Thyroid gland (tissue), 4 donors: ENCODE results near the gene HS6ST3. TPM values are rescaled to one million over a fixed set of nuclear protein-coding genes. Genes with fewer than 3 reads are reported as not detected.

Source experiments
- DNase-seq, 2 donors: peaks; one replicate each; pipeline ENCODE4 v3.0.0-alpha.2; 2019
- H3K27ac ChIP-seq, 3 donors: fragments of 200-600 bp; sonication (generic); 1 replicate in 2 of 3; 2 replicates in 1 of 3; pipeline ENCODE4 v1.5.1; 2016 to 2019; ENCODE audit warnings: mild to moderate bottlenecking in 1 of 3, moderate library complexity in 1 of 3
- H3K27me3 ChIP-seq: fragments of 200-600 bp; sonication (generic); one replicate; pipeline ENCODE4 v1.5.1; 2019
- H3K36me3 ChIP-seq, 2 donors: fragments of 200-600 bp; sonication (generic); one replicate each; pipeline ENCODE4 v1.5.1; 2016 to 2019
- H3K4me1 ChIP-seq, 2 donors: fragments of 200-600 bp; sonication (generic); one replicate each; pipeline ENCODE4 v1.5.1; 2017 to 2019
- H3K4me3 ChIP-seq, 3 donors: fragments of 200-600 bp; sonication (generic); replicated peaks in 1 of 3; 1 replicate in 2 of 3; 2 replicates in 1 of 3; pipeline ENCODE4 v1.5.1; 2016; ENCODE audit warnings: mild to moderate bottlenecking in 1 of 3
- H3K9me3 ChIP-seq: fragments of 200-600 bp; sonication (generic); one replicate; pipeline ENCODE4 v1.5.1; 2017
- POLR2A ChIP-seq, 2 donors: fragments of 450-650 bp; IDR thresholded peaks; one replicate each; pipeline ENCODE4 v1.6.1; 2017; ENCODE audit warnings: antibody characterized with exemption in 2 of 2, mild to moderate bottlenecking in 2 of 2, moderate library complexity in 1 of 2
- WGBS, 2 donors: methylation state at CpG; one replicate each; pipeline ENCODE4 v1.1.5; 2017; 5-methylcytosine and 5-hydroxymethylcytosine counted together
- intact Hi-C: fragments of 100-400 bp; cut with DNase I; formaldehyde crosslinking; loops from one replicate; pipeline ENCODE4 v1.15.1; 2023
- total RNA-seq, 4 donors: library from RNA; depleted of rRNA; stranded (reverse); fragments of >200 nt; gene quantifications; one replicate each; pipeline ENCODE4 v1.2.3, GENCODE V29; 2016
- TF ChIP-seq, protein P1 (sequence below), 6 experiments: fragments of 200-600 bp in 3 of 6; fragments of 450-650 bp in 3 of 6; sonication (generic) in 3 of 6; IDR thresholded peaks; one replicate each; pipeline ENCODE4 v1.5.1; 2016 to 2019; ENCODE audit warnings: antibody characterized with exemption in 6 of 6, mild to moderate bottlenecking in 2 of 6, inconsistent platforms in 1 of 6, moderate library complexity in 1 of 6

Gene HS6ST3
- total RNA-seq, 4 donors from 2014 or later, result 2.0 to 5.8 (median 5.0) TPM

DNA sequence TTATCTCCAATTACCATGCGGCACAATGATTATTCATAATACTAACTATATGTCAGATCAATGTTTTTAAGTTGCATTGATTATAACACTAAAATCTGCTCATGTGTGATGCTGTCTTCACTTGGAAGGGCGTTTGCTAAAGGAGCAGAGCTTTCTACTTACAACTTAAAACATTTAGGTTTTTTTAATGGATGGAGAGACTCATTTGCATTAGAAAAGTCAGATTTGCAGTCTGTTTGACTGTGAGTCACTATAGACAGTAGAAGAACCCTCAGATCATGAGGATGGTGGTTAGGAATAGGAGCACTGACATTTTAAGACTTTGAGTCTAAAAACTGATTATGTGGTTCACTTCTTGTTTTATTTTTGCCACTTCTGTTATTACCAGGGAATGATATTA, 364.6 kb downstream of the HS6ST3 start:
- intact Hi-C loops, result no loop called here
- no peak for DNase-seq
- Histone ChIP-seq H3K27ac (no peak overlapping the region), H3K36me3 (no peaks in the 10 kb centered on the region), H3K4me1 (no peaks in the 10 kb centered on the region), H3K27me3 (no peaks in the 10 kb centered on the region), H3K9me3 (no peaks in the 10 kb centered on the region), H3K4me3 (no peak overlapping the region)
- 33 to 36% methylated on average over 2 of the region's 2 CpGs for WGBS, 2 donors
- TF ChIP-seq, protein P1, sequence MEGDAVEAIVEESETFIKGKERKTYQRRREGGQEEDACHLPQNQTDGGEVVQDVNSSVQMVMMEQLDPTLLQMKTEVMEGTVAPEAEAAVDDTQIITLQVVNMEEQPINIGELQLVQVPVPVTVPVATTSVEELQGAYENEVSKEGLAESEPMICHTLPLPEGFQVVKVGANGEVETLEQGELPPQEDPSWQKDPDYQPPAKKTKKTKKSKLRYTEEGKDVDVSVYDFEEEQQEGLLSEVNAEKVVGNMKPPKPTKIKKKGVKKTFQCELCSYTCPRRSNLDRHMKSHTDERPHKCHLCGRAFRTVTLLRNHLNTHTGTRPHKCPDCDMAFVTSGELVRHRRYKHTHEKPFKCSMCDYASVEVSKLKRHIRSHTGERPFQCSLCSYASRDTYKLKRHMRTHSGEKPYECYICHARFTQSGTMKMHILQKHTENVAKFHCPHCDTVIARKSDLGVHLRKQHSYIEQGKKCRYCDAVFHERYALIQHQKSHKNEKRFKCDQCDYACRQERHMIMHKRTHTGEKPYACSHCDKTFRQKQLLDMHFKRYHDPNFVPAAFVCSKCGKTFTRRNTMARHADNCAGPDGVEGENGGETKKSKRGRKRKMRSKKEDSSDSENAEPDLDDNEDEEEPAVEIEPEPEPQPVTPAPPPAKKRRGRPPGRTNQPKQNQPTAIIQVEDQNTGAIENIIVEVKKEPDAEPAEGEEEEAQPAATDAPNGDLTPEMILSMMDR (IDR thresholded peaks at IDR 0.05), result no peak
- no peak for TF ChIP-seq POLR2A (IDR thresholded peaks at IDR 0.05)

DNA sequence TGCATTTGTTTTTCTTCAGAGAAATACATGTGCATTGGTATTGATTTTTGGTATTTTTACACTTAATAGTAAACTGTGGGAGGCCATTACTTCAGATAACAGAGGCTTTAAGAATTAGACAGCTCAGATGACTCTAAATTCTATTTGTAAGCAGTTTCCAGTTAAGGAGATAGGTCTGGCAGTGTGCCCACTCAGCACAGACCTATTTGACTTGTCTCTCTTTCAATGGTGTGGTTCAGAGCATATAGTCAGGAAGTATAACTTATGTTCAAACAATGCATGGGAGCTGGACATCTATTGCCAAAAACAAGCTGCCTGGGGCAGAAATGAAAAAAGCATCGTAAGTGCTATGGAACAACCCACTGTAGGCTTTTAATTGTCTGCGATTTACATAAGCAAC, 370.7 kb downstream of the HS6ST3 start:
- TF ChIP-seq, protein P1 (IDR thresholded peaks at IDR 0.05), result no peak
- TF ChIP-seq POLR2A (IDR thresholded peaks at IDR 0.05), result no peak

DNA sequence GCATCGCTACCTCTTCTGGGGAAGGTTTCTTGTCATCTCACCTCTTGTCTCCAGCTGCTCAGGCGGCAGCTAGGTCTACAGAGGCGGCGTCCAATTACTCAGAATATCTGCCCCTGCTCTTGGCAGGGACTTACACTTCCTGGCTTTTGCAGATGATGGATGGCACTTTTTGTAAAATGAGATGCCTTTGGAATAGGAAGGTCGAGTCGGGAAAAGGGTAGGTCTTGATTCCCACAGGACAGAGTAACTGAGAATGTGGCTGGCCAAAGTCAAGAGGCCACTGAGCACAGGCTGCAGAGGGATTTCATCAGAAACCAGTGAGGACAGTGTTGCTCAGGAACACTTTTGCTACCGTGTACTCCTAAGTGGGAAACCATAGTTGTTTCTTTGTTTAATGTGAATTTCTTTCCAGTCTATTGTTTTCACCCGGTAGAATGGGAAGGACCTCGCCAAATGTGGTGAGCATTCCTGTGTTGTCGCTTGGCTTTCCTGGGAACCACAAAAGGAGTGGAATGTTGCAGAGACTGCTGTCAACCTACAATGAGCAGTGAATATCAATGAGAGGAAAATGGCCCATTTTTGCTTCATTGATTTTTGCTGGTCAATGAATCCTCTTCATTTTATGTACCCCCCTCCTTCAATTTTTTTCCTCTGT, 383.7 kb downstream of the HS6ST3 start:
- Histone ChIP-seq H3K27ac (no peak overlapping the region), H3K9me3 (no peaks in the 10 kb centered on the region), H3K36me3 (no peaks in the 10 kb centered on the region), H3K4me3 (no peak overlapping the region), H3K27me3 (no peaks in the 10 kb centered on the region), H3K4me1 (no peaks in the 10 kb centered on the region)
- intact Hi-C loops, result no loop called here
- DNase-seq, result no peak
- 77 to 81% methylated on average over 10 of the region's 10 CpGs for WGBS, 2 donors
- TF ChIP-seq, protein P1 (IDR thresholded peaks at IDR 0.05), result no peak
- no peak for TF ChIP-seq POLR2A (IDR thresholded peaks at IDR 0.05)

More for the DNA sequence above, 370.7 kb downstream of the HS6ST3 start:
- H3K36me3 ChIP-seq, result no peaks in the 10 kb centered on the region
- no peaks in the 10 kb centered on the region for H3K4me1 ChIP-seq
- H3K27me3 ChIP-seq, result no peaks in the 10 kb centered on the region
- no peaks in the 10 kb centered on the region for H3K9me3 ChIP-seq
- intact Hi-C loops, result no loop called here
- DNase-seq, result peak; percentile 12 to 18
- H3K4me3 ChIP-seq, result no peak overlapping the region
- H3K27ac ChIP-seq, result no peak overlapping the region
- WGBS, 2 donors, result 76 to 91% methylated on average over 2 of the region's 2 CpGs

DNA sequence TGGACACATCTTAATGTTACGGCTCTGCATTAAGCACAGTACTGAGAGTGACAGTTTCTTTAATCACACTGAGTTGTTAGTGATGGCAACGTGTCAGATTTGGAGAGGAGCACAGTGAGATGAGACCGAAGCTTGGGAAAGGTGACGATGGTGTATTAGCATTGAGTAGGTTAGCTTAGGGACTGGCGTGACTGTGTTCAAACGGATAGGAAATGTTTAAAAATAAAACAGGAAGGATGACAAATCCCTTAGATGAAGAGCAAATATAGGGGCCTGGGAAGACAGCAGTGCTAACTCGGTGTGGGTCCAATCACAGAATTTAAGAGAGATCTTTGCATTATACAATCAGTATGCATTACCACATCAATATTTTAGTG, 384.3 kb downstream of the HS6ST3 start:
- Histone ChIP-seq H3K36me3 (no peaks in the 10 kb centered on the region), H3K4me3 (no peak overlapping the region), H3K9me3 (no peaks in the 10 kb centered on the region), H3K27me3 (no peaks in the 10 kb centered on the region), H3K4me1 (no peaks in the 10 kb centered on the region), H3K27ac (no peak overlapping the region)
- TF ChIP-seq, protein P1 (IDR thresholded peaks at IDR 0.05), result no peak
- no peak for TF ChIP-seq POLR2A (IDR thresholded peaks at IDR 0.05)
- intact Hi-C loops, result no loop called here
- DNase-seq, result no peak
- WGBS, 2 donors, result 76 to 81% methylated on average over 7 of the region's 7 CpGs

DNA sequence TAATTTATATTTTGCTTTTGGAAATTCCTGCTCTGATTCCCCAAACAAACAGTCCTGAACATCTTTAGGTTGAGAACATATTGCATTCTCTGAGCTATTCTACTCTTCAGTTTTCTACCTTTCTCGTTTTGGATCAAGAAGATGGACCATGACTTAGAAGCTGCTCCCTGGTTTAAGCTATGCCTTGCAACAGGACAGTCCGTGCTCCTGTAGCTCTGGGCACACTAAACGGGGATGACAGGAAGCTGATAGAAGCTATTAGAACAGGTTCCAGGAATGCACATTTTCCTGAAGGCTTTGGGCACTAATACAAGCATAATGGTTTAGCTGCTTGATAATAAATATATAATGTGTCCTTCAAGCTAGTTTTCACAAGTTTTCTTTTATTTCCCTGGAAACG, 385.2 kb downstream of the HS6ST3 start:
- intact Hi-C loops, result no loop called here
- Histone ChIP-seq H3K27ac (no peak overlapping the region), H3K36me3 (no peaks in the 10 kb centered on the region), H3K4me3 (no peak overlapping the region), H3K4me1 (no peaks in the 10 kb centered on the region), H3K27me3 (no peaks in the 10 kb centered on the region), H3K9me3 (no peaks in the 10 kb centered on the region)
- 72 to 74% methylated on average over 4 of the region's 4 CpGs for WGBS, 2 donors
- TF ChIP-seq POLR2A (IDR thresholded peaks at IDR 0.05), result no peak
- TF ChIP-seq, protein P1 (IDR thresholded peaks at IDR 0.05), result no peak
- DNase-seq, result no peak
